Osteocyte (in vitro differentiated cells): ENCODE measurements around the gene MTA1. TPM values are rescaled to one million over a fixed set of nuclear protein-coding genes. Genes with fewer than 3 reads are reported as not detected.

ENCODE experiments used
- DNase-seq: peaks from one replicate; pipeline ENCODE4 v3.0.0; 2021; ENCODE audit warnings: mixed read lengths; ENCODE audit not compliant: unreplicated experiment; ENCODE audit errors: extremely low spot score
- H3K27ac Mint-ChIP-seq: one replicate; pipeline ENCODE4 v1.8.0; 2021; ENCODE audit warnings: mild to moderate bottlenecking, mixed read lengths; ENCODE audit not compliant: unreplicated experiment
- H3K27me3 Mint-ChIP-seq: one replicate; pipeline ENCODE4 v1.8.0; 2021; ENCODE audit warnings: mixed read lengths; ENCODE audit not compliant: unreplicated experiment
- H3K36me3 Mint-ChIP-seq: one replicate; pipeline ENCODE4 v1.8.0; 2021; ENCODE audit warnings: mixed read lengths; ENCODE audit not compliant: unreplicated experiment
- H3K4me1 Mint-ChIP-seq: one replicate; pipeline ENCODE4 v1.8.0; 2021; ENCODE audit warnings: mixed read lengths; ENCODE audit not compliant: unreplicated experiment
- H3K4me3 Mint-ChIP-seq: one replicate; pipeline ENCODE4 v1.8.0; 2021; ENCODE audit warnings: mild to moderate bottlenecking, moderate library complexity, mixed read lengths; ENCODE audit not compliant: unreplicated experiment
- H3K9me3 Mint-ChIP-seq: one replicate; pipeline ENCODE4 v1.8.0; 2021; ENCODE audit warnings: mixed read lengths; ENCODE audit not compliant: unreplicated experiment
- CTCF ChIP-seq: fragments of 200-600 bp; sonication (generic); IDR thresholded peaks from 2 replicates; pipeline ENCODE4 v1.5.0; 2021; ENCODE audit warnings: antibody characterized with exemption, mild to moderate bottlenecking, moderate library complexity
- total RNA-seq: library from RNA; stranded (reverse); gene quantifications from 2 replicates; pipeline ENCODE4 v1.2.1, GENCODE V29; 2021

The MTA1 gene
- total RNA-seq, 1 donor from 2014 or later: 132 TPM

GRCh38 chr14:105450864-105451720 is 31.5 kb downstream of the MTA1 start:
- Mint-ChIP-seq H3K36me3 (peaks cover 16% of the 10 kb centered on the region), H3K4me1 (no peaks in the 10 kb centered on the region)
- TF ChIP-seq CTCF: no peak

GRCh38 chr14:105452963-105453362 is 33.3 kb downstream of the MTA1 start:
- no peak for TF ChIP-seq CTCF
- peaks cover 16% of the 10 kb centered on the region for H3K36me3 Mint-ChIP-seq

More at GRCh38 chr14:105450864-105451720, 31.5 kb downstream of the MTA1 start:
- Mint-ChIP-seq H3K27ac (no peak overlapping the region), H3K27me3 (no peaks in the 10 kb centered on the region), H3K9me3 (no peaks in the 10 kb centered on the region), H3K4me3 (no peak overlapping the region)
- DNase-seq: no peak

GRCh38 chr14:105453847-105454246 is 34.2 kb downstream of the MTA1 start:
- H3K4me3 Mint-ChIP-seq: no peak overlapping the region
- no peak for DNase-seq
- H3K9me3 Mint-ChIP-seq: no peaks in the 10 kb centered on the region
- no peak for TF ChIP-seq CTCF
- peaks cover 16% of the 10 kb centered on the region for H3K36me3 Mint-ChIP-seq
- H3K4me1 Mint-ChIP-seq: no peaks in the 10 kb centered on the region
- no peaks in the 10 kb centered on the region for H3K27me3 Mint-ChIP-seq
- no peak overlapping the region for H3K27ac Mint-ChIP-seq

More at GRCh38 chr14:105452963-105453362, 33.3 kb downstream of the MTA1 start:
- Mint-ChIP-seq H3K4me3 (no peak overlapping the region), H3K27me3 (no peaks in the 10 kb centered on the region), H3K27ac (no peak overlapping the region), H3K9me3 (no peaks in the 10 kb centered on the region), H3K4me1 (no peaks in the 10 kb centered on the region)
- DNase-seq: no peak

- no peak overlapping the region for H3K4me3 Mint-ChIP-seq
- H3K27me3 Mint-ChIP-seq: no peaks in the 10 kb centered on the region
- no peak overlapping the region for H3K27ac Mint-ChIP-seq
- no peak for DNase-seq
- H3K9me3 Mint-ChIP-seq: no peaks in the 10 kb centered on the region
- peaks cover 16% of the 10 kb centered on the region for H3K36me3 Mint-ChIP-seq
- H3K4me1 Mint-ChIP-seq: no peaks in the 10 kb centered on the region
- TF ChIP-seq CTCF: no peak
Observed at GRCh38 chr14:105455086-105455640, 35.5 kb downstream of the MTA1 start.
